Measurements from ENCODE around the gene MRGPRG.
"Not testable (repeated sequence)": the region's sequence is repeated elsewhere in the genome, so short reads cannot be mapped to it uniquely, and the experiment has no call there.

Gene MRGPRG, protein sequence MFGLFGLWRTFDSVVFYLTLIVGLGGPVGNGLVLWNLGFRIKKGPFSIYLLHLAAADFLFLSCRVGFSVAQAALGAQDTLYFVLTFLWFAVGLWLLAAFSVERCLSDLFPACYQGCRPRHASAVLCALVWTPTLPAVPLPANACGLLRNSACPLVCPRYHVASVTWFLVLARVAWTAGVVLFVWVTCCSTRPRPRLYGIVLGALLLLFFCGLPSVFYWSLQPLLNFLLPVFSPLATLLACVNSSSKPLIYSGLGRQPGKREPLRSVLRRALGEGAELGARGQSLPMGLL

DNA sequence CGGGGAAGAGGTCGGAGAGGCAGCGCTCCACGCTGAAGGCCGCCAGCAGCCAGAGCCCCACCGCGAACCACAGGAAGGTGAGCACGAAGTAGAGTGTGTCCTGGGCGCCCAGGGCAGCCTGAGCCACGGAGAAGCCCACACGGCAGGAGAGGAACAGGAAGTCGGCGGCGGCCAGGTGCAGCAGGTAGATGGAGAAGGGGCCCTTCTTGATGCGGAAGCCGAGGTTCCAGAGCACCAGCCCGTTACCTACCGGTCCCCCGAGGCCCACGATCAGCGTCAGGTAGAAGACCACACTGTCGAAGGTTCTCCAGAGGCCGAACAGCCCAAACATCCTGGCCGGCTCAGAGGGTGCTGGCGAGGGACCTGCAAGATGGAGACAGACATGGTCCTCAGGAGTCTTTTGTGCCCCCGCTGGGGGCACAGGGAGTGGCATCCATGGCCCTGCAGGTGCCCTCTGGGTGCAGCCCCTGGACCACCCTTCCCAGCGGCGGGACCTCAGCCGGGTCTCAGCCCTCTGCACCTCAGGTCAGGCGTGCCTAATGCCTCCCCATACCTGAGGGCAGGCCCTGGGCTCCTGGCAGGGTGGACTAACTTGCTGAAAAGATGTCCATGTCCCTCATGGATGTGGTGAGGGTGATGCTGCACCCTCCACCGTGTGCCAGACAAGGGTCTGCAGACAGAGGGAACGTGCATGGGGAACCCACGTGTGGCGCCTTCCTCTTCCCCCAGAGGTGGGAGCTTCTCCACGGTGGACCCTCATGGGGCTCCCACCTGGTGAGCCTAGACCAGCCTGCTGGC, at the start of gene MRGPRG:
TSS of gene MRGPRG (minus strand) at position 331 of the 798 bp plus-strand sequence. CDS start at position 331, 0 bp downstream.
- no peak for DNase-seq (ENCODE audit: extremely low spot score, insufficient read length, low read depth)
- no peak for FAIRE-seq

DNA sequence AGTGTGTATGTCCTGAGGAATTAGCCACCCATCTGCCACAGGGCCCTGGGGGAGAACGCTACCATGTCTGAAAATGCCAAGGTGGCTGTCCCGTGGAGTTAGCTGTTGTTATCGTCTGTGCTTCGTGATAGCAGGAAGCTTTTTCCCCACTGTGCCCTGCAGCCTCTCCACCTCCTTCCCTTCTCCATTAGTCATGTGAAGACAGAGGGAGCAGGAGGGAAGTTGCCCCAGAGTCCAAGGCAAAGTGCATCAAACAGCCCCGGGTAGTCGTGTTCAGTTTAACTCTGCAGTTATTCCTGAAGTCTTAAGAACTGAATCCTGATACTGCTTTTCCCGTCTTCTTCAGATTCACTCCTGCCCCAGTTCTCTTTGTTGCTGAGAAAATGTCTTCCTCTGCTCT, 43.9 kb upstream of the MRGPRG start:
- not testable (repeated sequence) for FAIRE-seq; DNase-seq (ENCODE audit: extremely low spot score, insufficient read length, low read depth)

DNA sequence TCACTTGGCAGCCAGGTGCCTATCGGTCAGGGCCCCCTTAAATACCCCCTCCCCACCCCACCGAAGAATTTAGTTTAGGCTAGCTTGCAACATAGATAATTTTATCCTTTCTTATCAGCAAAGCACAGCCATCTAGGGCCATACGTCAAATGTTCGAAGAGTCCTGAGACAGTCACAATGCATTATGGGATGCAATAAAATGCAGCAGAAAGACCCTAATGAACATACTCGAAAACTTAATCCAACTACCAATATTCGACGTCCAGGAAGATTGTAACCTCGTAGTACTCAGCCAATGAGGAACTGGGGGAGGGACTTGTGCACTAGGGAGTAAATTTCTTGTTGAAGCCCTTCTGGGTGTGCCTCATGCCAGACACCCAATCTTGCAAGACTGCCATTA, 43.2 kb upstream of the MRGPRG start:
- DNase-seq (ENCODE audit: extremely low spot score, insufficient read length, low read depth); FAIRE-seq: not testable (repeated sequence)

DNA sequence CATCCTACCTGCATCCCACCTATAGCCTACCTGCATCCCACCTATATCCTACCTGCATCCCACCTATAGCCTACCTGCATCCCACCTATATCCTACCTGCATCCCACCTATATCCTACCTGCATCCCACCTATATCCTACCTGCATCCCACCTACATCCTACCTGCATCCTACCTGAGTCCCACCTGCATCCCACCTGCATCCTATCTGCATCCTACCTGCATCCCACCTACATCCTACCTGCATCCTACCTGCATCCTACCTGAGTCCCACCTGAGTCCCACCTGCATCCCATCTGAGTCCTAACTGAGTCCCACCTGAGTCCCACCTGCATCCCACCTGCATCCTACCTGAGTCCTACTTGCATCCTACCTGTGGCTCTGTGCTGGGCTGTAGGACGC, 38.9 kb upstream of the MRGPRG start:
- DNase-seq (ENCODE audit: extremely low spot score, insufficient read length, low read depth) = not testable (repeated sequence)

DNA sequence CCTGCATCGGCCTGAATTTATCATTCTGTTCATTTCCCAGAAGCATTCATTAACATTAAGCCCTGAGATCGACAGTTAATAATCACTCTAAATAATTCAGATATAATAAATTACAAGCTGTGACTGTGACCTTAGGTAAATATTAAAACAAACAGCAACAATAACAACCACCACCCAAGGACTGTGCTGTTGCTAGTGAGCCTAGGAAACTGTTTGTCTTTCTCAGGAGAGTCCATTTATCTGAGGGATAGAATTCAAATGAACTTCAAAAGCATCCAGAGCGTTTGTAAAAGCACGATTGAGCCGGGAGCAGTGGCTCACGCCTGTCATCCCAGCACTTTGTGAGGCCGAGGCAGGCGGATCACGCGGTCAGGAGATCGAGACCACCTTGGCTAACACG, 36.6 kb upstream of the MRGPRG start:
- DNase-seq (ENCODE audit: extremely low spot score, insufficient read length, low read depth); FAIRE-seq: not testable (repeated sequence)

More for the DNA sequence above, 38.9 kb upstream of the MRGPRG start:
- not testable (repeated sequence) for FAIRE-seq

DNA sequence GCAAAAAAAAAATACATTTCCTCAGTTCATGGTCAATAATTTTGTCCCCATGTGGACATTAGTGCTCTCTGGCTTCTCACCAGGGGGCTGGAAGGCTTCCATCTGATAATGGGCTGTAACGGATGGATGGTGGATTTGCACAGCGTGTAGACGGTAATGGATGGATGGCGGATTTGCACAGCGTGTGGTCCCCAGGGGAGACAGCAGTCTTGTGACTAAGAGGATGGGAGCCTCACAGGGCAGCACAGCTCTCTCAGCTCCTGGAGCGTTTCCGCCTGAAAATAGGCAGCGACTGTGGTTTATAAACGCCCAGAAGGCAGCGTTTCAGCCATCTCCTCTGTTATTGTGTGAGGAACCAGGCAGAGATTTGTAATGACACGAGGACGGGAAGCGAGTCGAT, 36.2 kb upstream of the MRGPRG start:
- not testable (repeated sequence) for FAIRE-seq

DNA sequence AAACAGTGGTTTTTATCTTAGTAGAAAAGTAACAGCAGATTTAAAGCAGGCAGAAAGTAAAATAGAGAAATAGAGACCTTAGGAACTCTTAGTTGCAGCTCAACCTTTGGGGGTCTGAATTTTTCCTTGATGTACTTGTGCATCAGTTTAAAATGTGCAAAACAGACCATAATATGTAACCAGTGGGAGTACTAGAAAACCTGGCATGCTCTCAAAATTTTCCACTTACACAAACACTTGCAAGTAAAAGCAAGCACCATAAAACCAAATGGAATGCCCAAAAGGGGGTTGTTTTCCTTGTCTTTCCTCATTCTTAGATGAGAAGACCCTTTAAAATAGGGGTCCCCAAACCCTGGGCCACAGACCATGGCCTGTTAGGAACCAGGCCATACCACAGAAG, 26.5 kb upstream of the MRGPRG start:
- FAIRE-seq (no peak), DNase-seq (ENCODE audit: extremely low spot score, insufficient read length, low read depth) (no peak)

More for the DNA sequence above, 36.2 kb upstream of the MRGPRG start:
- not testable (repeated sequence) for DNase-seq (ENCODE audit: extremely low spot score, insufficient read length, low read depth)

DNA sequence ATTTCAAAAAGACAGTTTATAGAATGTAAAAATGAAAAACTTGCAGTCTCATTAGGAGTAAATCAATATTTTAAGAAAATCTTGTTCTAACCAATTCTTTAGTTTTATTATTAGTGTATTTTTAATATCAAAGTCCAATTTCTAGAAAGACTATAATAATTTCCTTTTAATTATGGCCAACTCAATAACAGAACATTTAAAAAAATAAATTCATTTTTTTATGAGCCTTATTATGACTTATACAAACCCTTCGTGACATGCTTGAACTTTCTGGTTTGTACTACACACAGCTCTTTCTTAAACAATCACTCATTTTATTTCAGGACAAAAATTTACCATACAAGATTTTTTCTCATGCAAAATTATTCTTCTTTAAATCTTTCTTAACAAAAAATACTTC, 25.3 kb upstream of the MRGPRG start:
- no peak for DNase-seq (ENCODE audit: extremely low spot score, insufficient read length, low read depth)
- no peak for FAIRE-seq

DNA sequence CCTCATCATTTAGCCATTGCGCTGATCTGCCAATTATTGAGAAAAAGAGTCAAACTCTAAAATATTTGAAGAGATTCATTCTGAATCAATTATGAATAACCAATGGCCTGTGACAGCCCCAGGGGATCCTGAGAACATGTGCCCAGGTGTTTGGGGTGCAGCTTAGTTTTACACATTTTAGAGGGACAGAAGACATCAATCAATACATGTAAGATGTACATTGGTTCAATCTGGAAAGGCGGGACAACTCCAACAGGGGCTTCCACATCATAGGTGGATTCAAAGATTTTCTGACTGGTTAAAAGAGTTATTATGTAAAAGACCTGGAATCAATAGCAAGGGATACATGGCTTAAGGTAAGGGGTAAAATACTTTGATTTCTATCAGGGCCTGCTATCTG, 18.5 kb upstream of the MRGPRG start:
- DNase-seq (ENCODE audit: extremely low spot score, insufficient read length, low read depth) = no peak
- no peak for FAIRE-seq

DNA sequence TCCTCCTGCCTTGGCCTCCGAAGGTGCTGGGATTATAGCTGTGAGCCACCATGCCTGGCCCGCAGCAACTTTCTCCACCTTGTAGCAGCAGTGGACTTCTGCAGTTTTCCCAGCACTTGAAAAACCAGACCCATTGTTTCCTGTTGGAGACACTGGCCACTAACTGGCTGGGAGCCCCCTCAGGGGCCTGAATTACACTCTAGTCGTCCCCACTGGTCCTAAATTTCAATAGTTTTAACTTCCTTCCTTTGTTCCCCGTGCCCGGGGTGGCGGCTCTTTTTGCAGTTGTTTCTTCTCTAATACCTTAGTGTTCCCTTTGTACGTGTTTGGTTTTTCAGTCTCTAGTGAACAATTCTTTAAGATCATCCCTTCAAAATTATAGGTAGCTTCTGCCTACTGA, 16.2 kb upstream of the MRGPRG start:
- DNase-seq (ENCODE audit: extremely low spot score, insufficient read length, low read depth) (no peak), FAIRE-seq (no peak)

DNA sequence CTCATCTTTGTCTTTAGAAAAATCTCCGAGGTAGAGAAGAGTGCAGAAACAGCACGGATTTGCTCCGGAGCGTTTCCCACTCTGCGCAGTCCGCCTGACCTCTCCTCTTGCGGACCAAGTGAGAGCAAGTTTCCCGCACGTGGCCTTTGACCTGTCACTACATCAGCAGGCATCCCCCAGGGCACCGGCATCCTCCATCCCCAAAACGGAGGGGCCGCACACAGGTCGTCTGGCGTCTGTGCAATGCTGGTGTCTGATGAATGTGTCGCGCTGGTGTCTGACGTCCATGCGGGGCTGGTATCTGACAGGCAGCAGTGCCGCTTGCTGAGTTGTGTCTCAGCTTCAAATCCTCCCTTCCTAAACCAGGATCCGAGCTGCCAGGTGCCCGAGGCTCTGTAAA, 14.3 kb upstream of the MRGPRG start:
- DNase-seq (ENCODE audit: extremely low spot score, insufficient read length, low read depth) = no peak
- FAIRE-seq = no peak

DNA sequence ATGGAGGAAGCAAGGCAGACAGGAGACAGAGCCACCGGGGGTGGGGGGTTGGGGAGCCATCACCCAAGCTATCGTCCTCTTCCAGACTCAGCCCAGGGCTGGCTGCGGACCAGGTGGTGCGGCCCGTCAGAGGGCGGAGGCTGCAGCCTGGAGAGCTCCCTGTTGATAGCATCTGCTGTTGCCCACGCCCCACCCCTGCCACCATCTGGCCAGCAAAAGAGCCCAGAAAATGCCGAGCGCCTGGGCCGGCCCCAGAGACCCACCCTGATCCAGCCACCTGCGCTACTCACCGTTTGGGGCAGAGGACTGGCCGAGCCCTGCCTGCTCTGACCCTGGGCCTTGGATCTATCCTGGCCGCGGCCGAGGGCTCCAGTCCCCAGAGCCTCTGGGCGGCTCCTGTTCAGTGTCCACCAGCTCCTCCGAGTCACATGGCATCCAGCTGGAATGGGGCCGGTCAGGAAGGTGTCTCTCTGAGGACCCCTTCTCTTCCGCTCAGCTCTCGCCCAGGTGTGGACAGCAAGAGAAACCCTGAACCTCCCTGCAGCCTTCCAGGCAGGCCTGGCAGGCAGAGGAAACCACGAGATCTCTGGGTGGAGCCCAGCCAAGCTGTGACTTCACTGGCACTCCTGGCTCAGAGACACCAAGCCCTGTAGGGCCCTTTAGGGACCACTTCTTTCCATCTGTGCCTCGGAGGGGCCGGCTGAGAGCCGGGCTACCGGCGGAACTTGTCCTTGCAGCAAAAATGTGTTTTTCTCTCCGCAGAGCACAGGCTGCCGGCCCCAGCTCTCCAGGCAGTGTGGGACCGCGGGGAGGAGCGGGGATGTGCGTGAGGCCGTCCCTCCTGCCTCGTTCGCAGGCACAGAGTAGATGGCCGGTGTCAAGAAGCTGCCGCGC, 13.5 kb upstream of the MRGPRG start, which contains the start of gene MRGPRE:
TSS of gene MRGPRE (minus strand) at position 567 of the 894 bp plus-strand sequence. CDS start 3,618 bp downstream, outside the sequence.
- DNase-seq (ENCODE audit: extremely low spot score, insufficient read length, low read depth) (no peak), FAIRE-seq (no peak)

DNA sequence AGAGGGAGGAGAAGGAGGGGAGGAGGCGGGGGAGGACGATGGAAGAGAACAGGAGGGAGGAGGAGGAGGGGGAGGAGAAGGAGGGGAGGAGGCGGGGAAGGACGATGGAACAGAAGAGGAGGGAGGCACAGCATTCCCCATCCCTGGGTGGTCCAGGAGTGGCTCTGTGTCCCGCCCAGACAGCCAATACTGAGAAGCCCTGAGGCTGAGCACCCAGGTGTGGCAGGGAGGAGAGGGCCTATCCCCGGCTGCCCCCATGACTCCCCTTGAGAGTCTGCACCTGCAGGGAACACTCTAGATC, 12.9 kb upstream of the MRGPRG start:
- no peak for FAIRE-seq
- no peak for DNase-seq (ENCODE audit: extremely low spot score, insufficient read length, low read depth)

DNA sequence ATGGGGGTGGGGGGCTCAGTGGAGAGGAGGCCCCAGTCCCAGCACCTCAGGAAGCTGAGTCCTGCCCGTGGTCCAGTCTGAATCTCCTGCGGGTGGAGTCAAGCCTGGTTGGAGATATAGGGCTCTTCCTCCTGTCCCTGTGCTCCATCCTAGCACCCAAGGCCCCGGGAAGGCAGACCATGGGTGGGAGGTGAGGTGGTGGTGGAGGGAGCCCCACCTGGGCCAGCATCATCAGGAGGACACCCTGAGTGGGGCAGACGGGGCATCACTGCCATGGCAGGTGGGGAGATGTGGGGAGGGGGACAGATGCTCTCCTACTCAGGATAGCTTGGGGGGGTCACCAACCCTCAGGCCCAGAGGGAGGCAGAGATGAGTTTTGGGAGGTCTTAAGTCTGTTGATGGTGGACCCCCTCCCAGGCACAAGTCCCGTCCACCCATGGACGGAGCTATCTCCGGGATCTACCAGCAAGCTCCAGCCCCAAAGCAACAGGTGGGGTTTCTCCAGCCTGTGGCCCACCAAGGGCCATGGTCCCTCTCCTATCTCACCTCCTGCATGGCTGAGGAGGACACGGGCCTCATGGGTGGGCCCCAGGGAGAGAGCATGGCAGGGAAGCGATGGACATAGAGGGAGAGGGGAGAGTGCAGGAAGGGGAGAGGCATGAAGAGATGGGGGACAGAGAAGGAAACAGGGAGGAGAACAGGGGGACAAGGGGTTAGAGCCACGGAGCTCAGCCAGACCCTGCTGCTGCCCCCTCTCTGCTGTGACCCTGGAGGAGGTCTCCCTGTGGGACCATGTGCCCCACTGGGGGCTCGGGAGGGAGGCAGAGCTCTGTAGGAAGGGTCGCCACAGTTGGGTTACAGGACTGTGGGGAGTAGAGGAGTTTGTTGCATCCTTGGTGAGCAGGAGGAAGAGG, 12.3 kb upstream of the MRGPRG start:
- no peak for DNase-seq (ENCODE audit: extremely low spot score, insufficient read length, low read depth)
- no peak for FAIRE-seq

DNA sequence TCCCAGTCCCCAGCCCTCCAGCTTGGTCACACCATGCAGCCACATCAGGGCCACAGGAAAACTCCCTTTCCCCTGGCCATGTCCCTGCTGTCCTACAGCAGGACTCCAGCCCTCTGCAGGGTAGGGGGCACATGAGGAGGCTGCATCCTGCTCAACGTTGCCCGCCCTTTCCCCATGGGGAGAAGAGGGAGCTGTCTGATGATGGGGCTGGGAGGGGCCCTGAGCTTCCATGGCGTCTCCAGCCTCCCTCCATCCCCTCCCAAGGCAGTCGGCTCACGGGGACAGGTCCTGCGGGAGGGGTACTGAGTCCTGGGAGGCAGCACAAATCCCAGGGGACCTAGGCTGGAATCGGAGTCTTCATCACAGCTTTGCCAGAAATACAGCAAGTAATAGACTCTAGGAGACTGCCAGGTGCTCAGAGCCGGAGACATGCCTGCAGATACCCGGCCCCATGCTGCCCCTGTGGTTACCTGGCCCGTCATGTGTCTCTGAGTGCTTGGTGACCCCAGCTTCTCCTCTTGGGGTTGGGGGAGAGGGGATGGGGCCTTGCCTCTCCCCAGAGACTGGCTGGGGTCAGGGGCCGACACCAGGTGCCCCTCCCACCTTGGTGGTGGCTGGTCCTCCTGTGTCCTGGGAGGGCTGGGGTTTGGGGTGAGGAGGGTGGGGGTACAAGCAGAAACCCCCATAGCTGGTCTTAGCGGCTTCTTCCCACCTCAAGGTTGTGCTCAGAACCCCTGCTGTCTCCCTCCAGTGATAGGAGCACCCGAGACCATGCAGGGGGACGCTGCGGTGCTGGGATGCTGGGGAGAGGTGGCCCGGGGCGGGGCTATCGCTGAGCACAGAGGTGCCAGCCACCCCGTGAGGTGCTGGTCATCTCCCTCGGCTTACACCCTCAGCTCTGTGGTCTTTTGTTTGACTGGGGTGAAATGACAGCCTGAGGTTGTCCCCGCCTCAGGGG, 11.3 kb upstream of the MRGPRG start:
- DNase-seq (ENCODE audit: extremely low spot score, insufficient read length, low read depth) (no peak), FAIRE-seq (no peak)

DNA sequence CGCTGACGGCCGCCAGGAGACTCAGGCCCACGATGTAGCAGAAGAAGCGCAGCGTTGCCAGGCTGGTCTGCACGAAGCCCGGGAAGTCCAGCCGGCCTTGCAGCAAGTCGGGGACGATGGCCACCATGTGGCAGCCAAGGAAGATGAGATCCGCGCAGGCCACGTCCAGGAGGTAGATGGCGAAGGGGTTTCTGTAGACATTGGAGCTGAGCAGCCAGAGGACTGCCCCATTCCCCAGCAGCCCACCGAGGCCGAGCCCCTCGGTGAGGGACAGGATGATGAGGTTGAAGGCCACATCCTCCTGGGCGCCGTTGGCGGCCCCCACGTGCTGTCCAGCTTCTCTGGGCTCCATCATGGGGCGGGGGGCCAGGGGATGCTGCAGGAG, 9.8 kb upstream of the MRGPRG start:
- FAIRE-seq (no peak), DNase-seq (ENCODE audit: extremely low spot score, insufficient read length, low read depth) (no peak)

DNA sequence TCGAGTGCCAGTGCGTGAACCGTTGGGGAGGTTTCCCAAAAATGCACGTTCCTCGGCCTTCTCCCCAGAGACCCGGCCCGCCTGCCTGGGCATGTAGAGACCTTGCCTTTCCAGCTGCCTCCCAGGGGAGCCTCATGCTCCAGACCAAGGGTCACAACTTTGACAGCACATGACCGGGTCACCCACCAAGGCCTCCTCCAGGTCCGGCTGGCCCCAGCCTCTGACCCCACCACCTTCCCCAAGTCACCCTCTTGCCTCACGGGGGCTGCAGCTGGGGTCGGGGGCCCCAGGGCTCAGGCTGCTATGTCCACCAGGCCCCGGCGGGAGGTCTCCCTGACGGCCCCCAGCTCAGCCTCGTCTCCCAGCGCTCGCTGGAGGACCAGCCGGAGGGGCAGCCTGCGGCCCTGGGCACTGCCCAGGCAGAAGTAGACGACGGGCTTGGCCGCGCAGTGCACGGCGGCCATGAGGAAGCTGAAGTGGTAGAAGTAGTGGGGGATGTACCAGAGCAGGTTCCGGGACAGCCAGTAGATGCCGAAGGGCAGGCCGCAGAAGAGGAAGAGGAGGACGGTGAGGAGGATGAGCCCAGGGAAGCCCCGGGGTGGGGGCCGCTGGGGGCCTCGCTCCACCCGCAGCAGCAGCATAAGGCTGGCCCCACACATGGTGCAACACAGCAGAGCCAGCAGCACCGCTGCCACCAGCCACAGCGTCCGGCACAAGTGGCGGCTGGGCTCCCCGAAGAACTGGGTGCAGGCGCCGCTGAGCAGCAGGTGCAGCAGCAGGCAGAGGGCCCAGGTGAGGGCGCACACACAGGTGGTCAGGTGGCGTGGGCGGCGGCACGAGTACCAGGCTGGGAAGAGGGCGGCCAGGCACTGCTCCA, 9.2 kb upstream of the MRGPRG start:
- FAIRE-seq = no peak
- DNase-seq (ENCODE audit: extremely low spot score, insufficient read length, low read depth) = no peak

All from GM18507 (cell line).